ENCODE results near the gene DMRTC1. TPM values are rescaled to one million over a fixed set of nuclear protein-coding genes. Genes with fewer than 3 reads are reported as not detected.
"Not testable (repeated sequence)": the region's sequence is repeated elsewhere in the genome, so short reads cannot be mapped to it uniquely, and the experiment has no call there.

DMRTC1 gene, protein sequence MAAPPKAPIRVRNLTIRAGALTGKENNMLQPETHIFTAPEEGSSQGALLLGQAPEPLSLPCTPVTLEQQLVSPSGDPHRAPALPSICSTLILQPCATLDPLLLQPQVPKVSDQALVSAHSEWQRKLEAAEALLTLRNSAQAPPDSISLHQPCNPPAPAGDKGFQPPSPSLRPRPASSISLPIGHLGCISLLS
- total RNA-seq (not detected), polyA plus RNA-seq (ENCODE audit: insufficient read depth in 1 of 8, insufficient read length in 8 of 8, low replicate concordance in 1 of 8) (under 1 TPM in 4 of 8 donors, not detected in 4; 0.10 to 0.23 (median 0.16) TPM)
- long read RNA-seq, donor 1 = 0 reads
- long read RNA-seq, donor 2 = 0 reads
- long read RNA-seq, donor 3 = 0 reads
- long read RNA-seq, donor 4 = 0 reads
- long read RNA-seq, donor 5 = 0 reads
- long read RNA-seq, donor 6 = 0 reads
- long read RNA-seq, donor 7 = 0 reads
- long read RNA-seq, donor 8 = 0 reads
- long read RNA-seq, donor 9 = 0 reads
- long read RNA-seq, donor 10 = 0 reads
- long read RNA-seq, donor 11 = 0 reads

GRCh38 chrX:72943819-72944169 is at the start of gene DMRTC1:
TSS of gene DMRTC1 (minus strand) at chrX:72943837. CDS start at chrX:72875694, 68,143 bp downstream.
- H3K27me3 ChIP-seq (ENCODE audit: control insufficient read depth, insufficient read depth, low read length); H3K4me1 ChIP-seq (ENCODE audit: control insufficient read depth, insufficient read depth, low read length); H3K36me3 ChIP-seq (ENCODE audit: control insufficient read depth, insufficient read depth, low read length); H3K4me3 ChIP-seq (ENCODE audit: low read length); DNase-seq; H3K9me3 ChIP-seq (replicated peaks; ENCODE audit: control insufficient read depth, low read depth, low read length); H3K27ac ChIP-seq (ENCODE audit: low read length): not testable (repeated sequence)
- no CpG with 5 or more reads among the region's 15 CpGs for WGBS (ENCODE audit: insufficient coverage)

GRCh38 chrX:72980894-72981469 is 37.3 kb upstream of the DMRTC1 start:
- DNase-seq; H3K9me3 ChIP-seq (replicated peaks; ENCODE audit: control insufficient read depth, low read depth, low read length); H3K27me3 ChIP-seq (ENCODE audit: control insufficient read depth, insufficient read depth, low read length); H3K27ac ChIP-seq (ENCODE audit: low read length); H3K36me3 ChIP-seq (ENCODE audit: control insufficient read depth, insufficient read depth, low read length); H3K4me3 ChIP-seq (ENCODE audit: low read length); H3K4me1 ChIP-seq (ENCODE audit: control insufficient read depth, insufficient read depth, low read length): not testable (repeated sequence)
- WGBS (ENCODE audit: insufficient coverage) = 59% methylated on average over 5 of the region's 5 CpGs

DNA sequence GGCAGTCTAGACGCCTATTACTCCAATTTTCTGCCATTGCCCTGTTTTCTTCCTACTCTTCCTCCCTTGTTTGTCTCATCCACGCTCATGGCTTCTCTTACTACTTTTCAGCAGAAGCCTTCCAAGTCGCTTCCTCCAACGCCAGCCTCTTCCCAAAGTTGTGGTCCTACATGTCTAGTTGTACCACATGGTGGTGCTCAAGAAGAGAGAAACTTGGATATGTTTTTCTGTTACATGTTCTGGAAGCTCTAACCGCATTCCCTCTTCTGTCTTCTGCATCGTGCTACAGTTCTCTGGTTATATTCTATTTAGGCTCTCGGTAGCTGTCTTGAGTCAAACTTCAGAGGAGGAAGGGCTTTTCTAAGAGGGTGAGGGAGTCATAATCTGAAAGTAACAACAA is 31.2 kb upstream of the DMRTC1 start:
- DNase-seq; H3K4me3 ChIP-seq (ENCODE audit: low read length); H3K27me3 ChIP-seq (ENCODE audit: control insufficient read depth, insufficient read depth, low read length); H3K9me3 ChIP-seq (replicated peaks; ENCODE audit: control insufficient read depth, low read depth, low read length); H3K4me1 ChIP-seq (ENCODE audit: control insufficient read depth, insufficient read depth, low read length); H3K36me3 ChIP-seq (ENCODE audit: control insufficient read depth, insufficient read depth, low read length); H3K27ac ChIP-seq (ENCODE audit: low read length): not testable (repeated sequence)
- no CpG with 5 or more reads among the region's 7 CpGs for WGBS (ENCODE audit: insufficient coverage)

DNA sequence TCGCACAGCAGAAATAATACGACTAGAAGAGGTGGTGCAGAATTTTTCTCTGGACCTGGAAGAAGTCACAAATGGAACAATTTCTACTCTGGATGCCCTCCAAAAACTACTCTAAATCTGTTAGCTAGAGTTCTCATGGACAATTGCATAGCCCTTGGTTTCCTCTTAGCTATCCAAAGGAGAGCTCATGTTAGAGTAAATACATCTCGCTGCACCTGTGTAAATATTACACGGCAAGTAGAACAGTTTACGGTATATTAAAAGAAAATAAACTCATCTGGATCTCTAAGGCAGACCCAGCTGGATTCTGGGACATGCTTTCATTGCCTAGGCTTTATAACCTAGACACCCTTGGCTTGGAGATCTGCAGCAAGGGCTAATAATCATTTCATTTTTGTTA is 28.2 kb upstream of the DMRTC1 start:
- H3K27ac ChIP-seq (ENCODE audit: low read length); H3K4me3 ChIP-seq (ENCODE audit: low read length); H3K9me3 ChIP-seq (replicated peaks; ENCODE audit: control insufficient read depth, low read depth, low read length); DNase-seq; H3K4me1 ChIP-seq (ENCODE audit: control insufficient read depth, insufficient read depth, low read length); H3K36me3 ChIP-seq (ENCODE audit: control insufficient read depth, insufficient read depth, low read length); H3K27me3 ChIP-seq (ENCODE audit: control insufficient read depth, insufficient read depth, low read length): not testable (repeated sequence)
- no CpG with 5 or more reads among the region's 5 CpGs for WGBS (ENCODE audit: insufficient coverage)

GRCh38 chrX:72959971-72960370 is 16.3 kb upstream of the DMRTC1 start:
- H3K27me3 ChIP-seq (ENCODE audit: control insufficient read depth, insufficient read depth, low read length); H3K4me3 ChIP-seq (ENCODE audit: low read length); DNase-seq; H3K36me3 ChIP-seq (ENCODE audit: control insufficient read depth, insufficient read depth, low read length); H3K4me1 ChIP-seq (ENCODE audit: control insufficient read depth, insufficient read depth, low read length); H3K27ac ChIP-seq (ENCODE audit: low read length); H3K9me3 ChIP-seq (replicated peaks; ENCODE audit: control insufficient read depth, low read depth, low read length): not testable (repeated sequence)
- WGBS (ENCODE audit: insufficient coverage) = no CpG with 5 or more reads among the region's 9 CpGs

DNA sequence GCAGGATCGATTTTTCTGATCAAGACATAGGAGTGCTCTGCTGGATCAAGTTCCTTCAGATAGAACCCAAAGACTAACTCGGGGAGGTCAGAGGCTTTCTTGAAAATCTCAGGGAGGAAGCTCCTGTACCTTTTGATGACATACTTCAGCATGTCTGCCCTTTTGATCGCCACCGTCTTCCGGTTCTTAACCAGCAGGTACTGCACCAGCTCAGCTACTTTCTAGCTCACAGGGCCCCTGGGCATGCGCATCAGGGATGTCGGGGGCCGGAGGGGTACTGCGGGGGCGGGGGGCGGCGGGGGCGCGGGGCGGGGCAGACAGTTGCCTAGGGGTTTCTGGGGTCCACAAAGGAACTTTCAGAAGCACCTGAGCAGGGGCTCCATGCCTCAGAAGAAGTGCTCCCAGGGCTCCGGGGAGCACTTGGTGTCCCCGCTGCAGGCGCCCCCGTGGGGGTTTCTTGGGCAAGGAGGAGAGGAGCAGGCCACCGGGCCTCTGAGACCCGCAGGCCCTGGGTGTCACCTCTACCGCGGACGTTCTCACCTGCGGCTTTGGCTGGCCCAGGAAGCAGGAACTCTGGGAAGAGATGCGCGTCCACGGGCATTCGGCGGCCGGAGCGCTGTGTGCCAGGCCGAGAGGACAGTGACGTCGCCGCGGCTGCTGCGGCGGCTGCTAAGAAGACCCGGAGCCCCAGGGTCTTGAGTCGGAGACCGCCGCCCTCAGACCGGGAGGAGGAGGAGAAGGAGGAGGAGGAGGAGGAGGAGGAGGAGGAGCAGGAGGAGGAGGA is 410 bp downstream of the DMRTC1 start:
- not testable (repeated sequence) for H3K27ac ChIP-seq (ENCODE audit: low read length); H3K4me3 ChIP-seq (ENCODE audit: low read length); H3K9me3 ChIP-seq (replicated peaks; ENCODE audit: control insufficient read depth, low read depth, low read length); DNase-seq; H3K27me3 ChIP-seq (ENCODE audit: control insufficient read depth, insufficient read depth, low read length); H3K36me3 ChIP-seq (ENCODE audit: control insufficient read depth, insufficient read depth, low read length); H3K4me1 ChIP-seq (ENCODE audit: control insufficient read depth, insufficient read depth, low read length)
- no CpG with 5 or more reads among the region's 44 CpGs for WGBS (ENCODE audit: insufficient coverage)

DNA sequence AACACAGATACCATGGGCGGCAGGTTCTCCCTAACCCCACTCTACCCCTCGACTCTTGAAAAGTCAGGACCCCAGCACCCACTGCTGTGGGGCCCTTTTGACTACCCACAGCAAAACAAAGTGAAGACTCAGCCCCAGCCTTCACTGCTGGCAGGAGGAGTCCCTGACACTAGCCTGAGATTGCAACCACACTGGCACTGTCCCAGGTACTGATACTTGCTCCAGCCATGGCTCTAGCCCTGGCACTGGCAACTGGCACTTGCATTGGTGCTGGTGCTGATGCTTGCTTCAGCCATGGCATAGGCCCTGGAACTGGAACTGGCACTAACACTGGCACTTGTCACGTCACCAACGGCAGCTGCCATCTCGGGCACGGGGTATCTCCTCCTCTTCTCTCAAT is 1.4 kb downstream of the DMRTC1 start:
- H3K27me3 ChIP-seq (ENCODE audit: control insufficient read depth, insufficient read depth, low read length); H3K27ac ChIP-seq (ENCODE audit: low read length); H3K4me3 ChIP-seq (ENCODE audit: low read length); H3K9me3 ChIP-seq (replicated peaks; ENCODE audit: control insufficient read depth, low read depth, low read length); H3K36me3 ChIP-seq (ENCODE audit: control insufficient read depth, insufficient read depth, low read length); DNase-seq; H3K4me1 ChIP-seq (ENCODE audit: control insufficient read depth, insufficient read depth, low read length): not testable (repeated sequence)
- no CpG with 5 or more reads among the region's 6 CpGs for WGBS (ENCODE audit: insufficient coverage)

DNA sequence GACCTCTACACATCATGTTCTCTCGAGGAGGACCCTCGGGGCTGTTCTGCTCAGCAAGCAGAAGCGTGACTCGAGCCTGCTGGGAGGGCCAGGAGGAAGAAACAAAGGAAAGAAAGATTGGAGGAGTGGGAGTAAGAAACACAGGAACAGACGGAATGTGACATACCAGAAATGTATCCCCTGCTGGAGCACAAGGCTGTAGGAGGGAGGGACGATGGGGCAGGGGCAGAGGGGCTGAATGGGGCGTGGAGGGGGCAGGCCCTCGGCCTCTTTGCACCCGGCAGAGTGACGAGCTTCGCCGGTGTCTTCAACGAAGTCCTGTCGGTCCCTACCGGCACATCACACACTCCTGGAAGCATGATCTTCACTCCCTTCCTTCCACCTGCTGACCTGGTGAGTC is 5.7 kb downstream of the DMRTC1 start, which contains the start of gene FAM236A:
Gene FAM236A (plus strand): TSS at position 301 of the 400 bp plus-strand sequence. CDS start 57 bp downstream, at position 358.
- DNase-seq; H3K36me3 ChIP-seq (ENCODE audit: control insufficient read depth, insufficient read depth, low read length); H3K27me3 ChIP-seq (ENCODE audit: control insufficient read depth, insufficient read depth, low read length); H3K4me3 ChIP-seq (ENCODE audit: low read length); H3K9me3 ChIP-seq (replicated peaks; ENCODE audit: control insufficient read depth, low read depth, low read length); H3K4me1 ChIP-seq (ENCODE audit: control insufficient read depth, insufficient read depth, low read length); H3K27ac ChIP-seq (ENCODE audit: low read length): not testable (repeated sequence)
- WGBS (ENCODE audit: insufficient coverage) = no CpG with 5 or more reads among the region's 15 CpGs

GRCh38 chrX:72936882-72937455 is 6.7 kb downstream of the DMRTC1 start:
- not testable (repeated sequence) for H3K27ac ChIP-seq (ENCODE audit: low read length); H3K9me3 ChIP-seq (replicated peaks; ENCODE audit: control insufficient read depth, low read depth, low read length); H3K4me3 ChIP-seq (ENCODE audit: low read length); DNase-seq; H3K27me3 ChIP-seq (ENCODE audit: control insufficient read depth, insufficient read depth, low read length); H3K4me1 ChIP-seq (ENCODE audit: control insufficient read depth, insufficient read depth, low read length); H3K36me3 ChIP-seq (ENCODE audit: control insufficient read depth, insufficient read depth, low read length)
- no CpG with 5 or more reads among the region's 8 CpGs for WGBS (ENCODE audit: insufficient coverage)

- not testable (repeated sequence) for H3K9me3 ChIP-seq (replicated peaks; ENCODE audit: control insufficient read depth, low read depth, low read length); H3K27ac ChIP-seq (ENCODE audit: low read length); H3K36me3 ChIP-seq (ENCODE audit: control insufficient read depth, insufficient read depth, low read length); DNase-seq; H3K27me3 ChIP-seq (ENCODE audit: control insufficient read depth, insufficient read depth, low read length); H3K4me3 ChIP-seq (ENCODE audit: low read length); H3K4me1 ChIP-seq (ENCODE audit: control insufficient read depth, insufficient read depth, low read length)
- no CpG with 5 or more reads among the region's 7 CpGs for WGBS (ENCODE audit: insufficient coverage)
Observed at GRCh38 chrX:72936455-72936854, 7.2 kb downstream of the DMRTC1 start.

Data from muscle of leg (tissue), 16 donors.